H1 (cell line): ENCODE results near the gene OPCML. TPM values are rescaled to one million over a fixed set of nuclear protein-coding genes. Genes with fewer than 3 reads are reported as not detected.

Source experiments
- BCL11A ChIP-seq, 2 experiments: IDR thresholded peaks; one replicate each; pipeline ENCODE4 v1.6.1; 2011; ENCODE audit warnings: low read depth in 2 of 2, low read length in 2 of 2, mild to moderate bottlenecking in 2 of 2
- BRCA1 ChIP-seq: IDR thresholded peaks from 2 replicates; pipeline ENCODE4 v1.6.1; 2012; ENCODE audit warnings: low read depth, low read length, improper control_type of control experiment
- EP300 ChIP-seq, 2 experiments: IDR thresholded peaks; 1 replicate in 1 of 2; 2 replicates in 1 of 2; pipeline ENCODE4 v1.6.1; 2011 to 2012; ENCODE audit warnings: low read depth in 2 of 2, low read length in 2 of 2, mild to moderate bottlenecking in 2 of 2, borderline replicate concordance in 1 of 2, inconsistent platforms in 1 of 2, moderate library complexity in 1 of 2
- POLR2A ChIP-seq, 2 experiments: IDR thresholded peaks; 1 replicate in 1 of 2; 2 replicates in 1 of 2; pipeline ENCODE4 v1.6.1; 2011; ENCODE audit warnings: low read depth in 2 of 2, low read length in 2 of 2, mild to moderate bottlenecking in 2 of 2; ENCODE audit errors: control extremely low read depth in 1 of 2
- RXRA ChIP-seq: IDR thresholded peaks from 2 replicates; pipeline ENCODE4 v1.6.1; 2011; ENCODE audit warnings: low read depth, mild to moderate bottlenecking, low read length, moderate library complexity; ENCODE audit not compliant: insufficient read depth
- SP1 ChIP-seq: IDR thresholded peaks from 2 replicates; pipeline ENCODE4 v1.6.1; 2011; ENCODE audit warnings: low read depth, low read length
- TEAD4 ChIP-seq: IDR thresholded peaks from 2 replicates; pipeline ENCODE4 v1.6.1; 2012; ENCODE audit warnings: low read depth, low read length, inconsistent platforms, mixed read lengths
- ZNF274 ChIP-seq: IDR thresholded peaks from 2 replicates; pipeline ENCODE4 v1.7.0; 2012; ENCODE audit warnings: low read length, borderline replicate concordance; ENCODE audit errors: extremely low read depth
- polyA plus RNA-seq, 7 experiments: library from polyadenylated mRNA; depleted of rRNA in 3 of 7; stranded (reverse) in 5 of 7; unstranded in 2 of 7; fragments of >200 nt in 5 of 7; fragments of 200-250 nt in 2 of 7; gene quantifications; 1 replicate in 5 of 7; 2 replicates in 1 of 7; 4 replicates in 1 of 7; pipeline versions ENCODE4 v1.2.1 to v1.2.3, GENCODE V29; 2011 to 2013; ENCODE audit warnings: missing spikeins in 2 of 7, mixed read lengths in 2 of 7
- total RNA-seq: library from RNA; stranded (reverse); fragmentation: NEBNext Ultra II Directional; extraction: Animal tissue kit (Norgen Biotek cat#: 25700); gene quantifications from 2 replicates; pipeline ENCODE4 v1.2.1, GENCODE V29; 2021
- TF ChIP-seq, protein P1 (sequence below): fragments of 300-600 bp; sonication (generic); IDR thresholded peaks from 2 replicates; pipeline ENCODE4 v1.7.1; 2012; ENCODE audit warnings: low read length, moderate library complexity, mild to moderate bottlenecking, inconsistent platforms; ENCODE audit not compliant: insufficient replicate concordance
- TF ChIP-seq, protein P2 (sequence below): IDR thresholded peaks from 2 replicates; pipeline ENCODE4 v1.6.1; 2011; ENCODE audit warnings: low read depth, mild to moderate bottlenecking, low read length; ENCODE audit not compliant: insufficient read depth

The OPCML gene
- total and polyA plus RNA-seq, 2 of the 8 experiments (the other 6 are each of a cell fraction or from before 2014, with no cell fraction given): 2.3 to 3.1 TPM

DNA sequence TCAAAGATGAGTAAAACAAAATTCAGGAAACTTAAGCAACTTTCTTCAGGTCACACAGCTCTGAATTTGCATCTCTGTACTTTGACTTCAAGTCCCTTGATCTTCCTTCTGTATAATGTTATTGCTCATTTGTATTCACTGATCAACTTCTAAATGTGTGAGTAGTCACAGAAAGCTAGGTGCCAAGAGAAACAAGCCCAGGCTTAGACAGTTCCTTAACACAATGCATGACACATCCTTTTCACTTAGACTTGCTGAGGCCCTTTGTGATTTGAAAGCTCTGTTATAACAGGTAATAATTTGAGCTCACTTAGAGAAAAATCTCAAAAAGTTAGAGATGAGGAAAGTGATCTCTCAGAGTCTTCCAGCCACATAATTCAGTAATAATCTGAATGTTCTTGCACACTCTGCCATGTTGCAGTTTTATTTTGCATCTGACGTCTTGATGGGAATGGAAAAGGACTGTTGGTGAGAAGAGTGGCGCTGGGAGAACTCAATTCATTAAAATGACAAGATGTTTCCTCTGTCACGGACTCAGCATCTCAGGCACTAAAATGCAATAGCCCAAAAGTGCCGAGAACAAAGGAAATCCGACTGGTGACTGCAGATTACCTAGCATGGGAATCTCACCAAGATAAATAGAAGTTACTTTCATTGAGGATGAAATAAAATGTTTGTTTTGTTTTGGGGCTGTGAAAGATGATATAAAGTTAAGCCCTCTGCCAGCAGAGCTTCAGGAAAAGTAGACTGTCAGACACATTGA is 665.3 kb downstream of the OPCML start (continued):
- TF ChIP-seq, protein P1, sequence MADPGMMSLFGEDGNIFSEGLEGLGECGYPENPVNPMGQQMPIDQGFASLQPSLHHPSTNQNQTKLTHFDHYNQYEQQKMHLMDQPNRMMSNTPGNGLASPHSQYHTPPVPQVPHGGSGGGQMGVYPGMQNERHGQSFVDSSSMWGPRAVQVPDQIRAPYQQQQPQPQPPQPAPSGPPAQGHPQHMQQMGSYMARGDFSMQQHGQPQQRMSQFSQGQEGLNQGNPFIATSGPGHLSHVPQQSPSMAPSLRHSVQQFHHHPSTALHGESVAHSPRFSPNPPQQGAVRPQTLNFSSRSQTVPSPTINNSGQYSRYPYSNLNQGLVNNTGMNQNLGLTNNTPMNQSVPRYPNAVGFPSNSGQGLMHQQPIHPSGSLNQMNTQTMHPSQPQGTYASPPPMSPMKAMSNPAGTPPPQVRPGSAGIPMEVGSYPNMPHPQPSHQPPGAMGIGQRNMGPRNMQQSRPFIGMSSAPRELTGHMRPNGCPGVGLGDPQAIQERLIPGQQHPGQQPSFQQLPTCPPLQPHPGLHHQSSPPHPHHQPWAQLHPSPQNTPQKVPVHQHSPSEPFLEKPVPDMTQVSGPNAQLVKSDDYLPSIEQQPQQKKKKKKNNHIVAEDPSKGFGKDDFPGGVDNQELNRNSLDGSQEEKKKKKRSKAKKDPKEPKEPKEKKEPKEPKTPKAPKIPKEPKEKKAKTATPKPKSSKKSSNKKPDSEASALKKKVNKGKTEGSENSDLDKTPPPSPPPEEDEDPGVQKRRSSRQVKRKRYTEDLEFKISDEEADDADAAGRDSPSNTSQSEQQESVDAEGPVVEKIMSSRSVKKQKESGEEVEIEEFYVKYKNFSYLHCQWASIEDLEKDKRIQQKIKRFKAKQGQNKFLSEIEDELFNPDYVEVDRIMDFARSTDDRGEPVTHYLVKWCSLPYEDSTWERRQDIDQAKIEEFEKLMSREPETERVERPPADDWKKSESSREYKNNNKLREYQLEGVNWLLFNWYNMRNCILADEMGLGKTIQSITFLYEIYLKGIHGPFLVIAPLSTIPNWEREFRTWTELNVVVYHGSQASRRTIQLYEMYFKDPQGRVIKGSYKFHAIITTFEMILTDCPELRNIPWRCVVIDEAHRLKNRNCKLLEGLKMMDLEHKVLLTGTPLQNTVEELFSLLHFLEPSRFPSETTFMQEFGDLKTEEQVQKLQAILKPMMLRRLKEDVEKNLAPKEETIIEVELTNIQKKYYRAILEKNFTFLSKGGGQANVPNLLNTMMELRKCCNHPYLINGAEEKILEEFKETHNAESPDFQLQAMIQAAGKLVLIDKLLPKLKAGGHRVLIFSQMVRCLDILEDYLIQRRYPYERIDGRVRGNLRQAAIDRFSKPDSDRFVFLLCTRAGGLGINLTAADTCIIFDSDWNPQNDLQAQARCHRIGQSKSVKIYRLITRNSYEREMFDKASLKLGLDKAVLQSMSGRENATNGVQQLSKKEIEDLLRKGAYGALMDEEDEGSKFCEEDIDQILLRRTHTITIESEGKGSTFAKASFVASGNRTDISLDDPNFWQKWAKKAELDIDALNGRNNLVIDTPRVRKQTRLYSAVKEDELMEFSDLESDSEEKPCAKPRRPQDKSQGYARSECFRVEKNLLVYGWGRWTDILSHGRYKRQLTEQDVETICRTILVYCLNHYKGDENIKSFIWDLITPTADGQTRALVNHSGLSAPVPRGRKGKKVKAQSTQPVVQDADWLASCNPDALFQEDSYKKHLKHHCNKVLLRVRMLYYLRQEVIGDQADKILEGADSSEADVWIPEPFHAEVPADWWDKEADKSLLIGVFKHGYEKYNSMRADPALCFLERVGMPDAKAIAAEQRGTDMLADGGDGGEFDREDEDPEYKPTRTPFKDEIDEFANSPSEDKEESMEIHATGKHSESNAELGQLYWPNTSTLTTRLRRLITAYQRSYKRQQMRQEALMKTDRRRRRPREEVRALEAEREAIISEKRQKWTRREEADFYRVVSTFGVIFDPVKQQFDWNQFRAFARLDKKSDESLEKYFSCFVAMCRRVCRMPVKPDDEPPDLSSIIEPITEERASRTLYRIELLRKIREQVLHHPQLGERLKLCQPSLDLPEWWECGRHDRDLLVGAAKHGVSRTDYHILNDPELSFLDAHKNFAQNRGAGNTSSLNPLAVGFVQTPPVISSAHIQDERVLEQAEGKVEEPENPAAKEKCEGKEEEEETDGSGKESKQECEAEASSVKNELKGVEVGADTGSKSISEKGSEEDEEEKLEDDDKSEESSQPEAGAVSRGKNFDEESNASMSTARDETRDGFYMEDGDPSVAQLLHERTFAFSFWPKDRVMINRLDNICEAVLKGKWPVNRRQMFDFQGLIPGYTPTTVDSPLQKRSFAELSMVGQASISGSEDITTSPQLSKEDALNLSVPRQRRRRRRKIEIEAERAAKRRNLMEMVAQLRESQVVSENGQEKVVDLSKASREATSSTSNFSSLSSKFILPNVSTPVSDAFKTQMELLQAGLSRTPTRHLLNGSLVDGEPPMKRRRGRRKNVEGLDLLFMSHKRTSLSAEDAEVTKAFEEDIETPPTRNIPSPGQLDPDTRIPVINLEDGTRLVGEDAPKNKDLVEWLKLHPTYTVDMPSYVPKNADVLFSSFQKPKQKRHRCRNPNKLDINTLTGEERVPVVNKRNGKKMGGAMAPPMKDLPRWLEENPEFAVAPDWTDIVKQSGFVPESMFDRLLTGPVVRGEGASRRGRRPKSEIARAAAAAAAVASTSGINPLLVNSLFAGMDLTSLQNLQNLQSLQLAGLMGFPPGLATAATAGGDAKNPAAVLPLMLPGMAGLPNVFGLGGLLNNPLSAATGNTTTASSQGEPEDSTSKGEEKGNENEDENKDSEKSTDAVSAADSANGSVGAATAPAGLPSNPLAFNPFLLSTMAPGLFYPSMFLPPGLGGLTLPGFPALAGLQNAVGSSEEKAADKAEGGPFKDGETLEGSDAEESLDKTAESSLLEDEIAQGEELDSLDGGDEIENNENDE: no peak
- TF ChIP-seq SP1 (no peak), BRCA1 (no peak), EP300 (IDR thresholded peaks at IDR 0.05; ENCODE audit: borderline replicate concordance in 1 of 2, low read depth in 2 of 2, low read length in 2 of 2) (no peak), RXRA (no peak), TEAD4 (no peak), BCL11A (IDR thresholded peaks at IDR 0.05; ENCODE audit: low read depth in 2 of 2, low read length in 2 of 2) (no peak), ZNF274 (no peak), POLR2A (IDR thresholded peaks at IDR 0.05; ENCODE audit: control extremely low read depth in 1 of 2, low read depth in 2 of 2, low read length in 2 of 2) (no peak)
- TF ChIP-seq, protein P2, sequence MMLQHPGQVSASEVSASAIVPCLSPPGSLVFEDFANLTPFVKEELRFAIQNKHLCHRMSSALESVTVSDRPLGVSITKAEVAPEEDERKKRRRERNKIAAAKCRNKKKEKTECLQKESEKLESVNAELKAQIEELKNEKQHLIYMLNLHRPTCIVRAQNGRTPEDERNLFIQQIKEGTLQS: no peak
